Nephron (organoid): ENCODE measurements around the gene MUSTN1.

ENCODE experiments used
- H3K27ac Mint-ChIP-seq, 3 experiments: 2 replicates each; pipeline ENCODE4 v1.8.0; 2020; ENCODE audit warnings: mixed read lengths in 3 of 3, mild to moderate bottlenecking in 2 of 3, moderate library complexity in 1 of 3
- H3K27me3 Mint-ChIP-seq: 2 replicates; pipeline ENCODE4 v1.8.0; 2021; ENCODE audit warnings: low read depth, mild to moderate bottlenecking, moderate library complexity, mixed read lengths
- H3K36me3 Mint-ChIP-seq: 2 replicates; pipeline ENCODE4 v1.8.0; 2020; ENCODE audit warnings: low read depth, mixed read lengths
- H3K4me1 Mint-ChIP-seq: 2 replicates; pipeline ENCODE4 v1.8.0; 2020; ENCODE audit warnings: mixed read lengths
- H3K4me3 Mint-ChIP-seq, 3 experiments: 2 replicates each; pipeline ENCODE4 v1.8.0; 2020; ENCODE audit warnings: mild to moderate bottlenecking in 3 of 3, mixed read lengths in 3 of 3, moderate library complexity in 2 of 3
- H3K9me3 Mint-ChIP-seq: 2 replicates; pipeline ENCODE4 v1.8.0; 2020; ENCODE audit warnings: mixed read lengths
- CTCF ChIP-seq, 3 experiments: fragments of 200-600 bp; sonication (generic); IDR thresholded peaks; one replicate each; pipeline ENCODE4 v1.5.0; 2021; ENCODE audit warnings: antibody characterized with exemption in 3 of 3; ENCODE audit not compliant: unreplicated experiment in 3 of 3

Gene MUSTN1

GRCh38 chr3:52827441-52827840 lies 7.4 kb downstream of the MUSTN1 start:
- no peaks in the 10 kb centered on the region for H3K27me3 Mint-ChIP-seq
- no peaks in the 10 kb centered on the region for H3K36me3 Mint-ChIP-seq
- H3K9me3 Mint-ChIP-seq = no peaks in the 10 kb centered on the region
- TF ChIP-seq CTCF (IDR thresholded peaks at IDR 0.05; ENCODE audit: unreplicated experiment in 3 of 3) = no peak
- H3K4me1 Mint-ChIP-seq = peaks cover 13% of the 10 kb centered on the region
- H3K4me3 Mint-ChIP-seq = no peak overlapping the region
- peak overlapping the region in 1 of 3 experiments; percentile 28 for H3K27ac Mint-ChIP-seq

DNA sequence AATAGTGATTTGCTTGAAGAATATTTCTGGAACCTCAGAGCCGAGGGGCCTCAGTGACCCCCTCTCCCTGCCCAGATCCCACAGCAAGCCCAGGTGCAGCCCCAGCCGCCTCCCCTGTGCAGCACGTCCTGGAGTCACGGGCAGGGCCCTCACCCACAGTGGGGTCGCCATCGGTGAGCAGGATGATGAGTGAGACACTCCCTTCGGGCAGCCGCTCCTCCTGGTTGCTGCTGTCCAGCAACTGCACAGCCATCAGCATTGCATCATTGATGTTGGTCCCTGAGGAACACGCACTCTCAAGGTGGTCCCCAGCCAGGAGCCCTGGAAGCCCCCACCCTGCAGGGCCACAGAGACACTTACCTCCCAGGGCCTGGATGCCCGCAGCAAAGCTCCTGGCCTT lies 10.8 kb downstream of the MUSTN1 start:
- no peaks in the 10 kb centered on the region for H3K27me3 Mint-ChIP-seq
- no peaks in the 10 kb centered on the region for H3K4me1 Mint-ChIP-seq
- no peaks in the 10 kb centered on the region for H3K9me3 Mint-ChIP-seq
- H3K4me3 Mint-ChIP-seq = no peak overlapping the region
- TF ChIP-seq CTCF (IDR thresholded peaks at IDR 0.05; ENCODE audit: unreplicated experiment in 3 of 3) = no peak
- H3K36me3 Mint-ChIP-seq = no peaks in the 10 kb centered on the region
- no peak overlapping the region for H3K27ac Mint-ChIP-seq

DNA sequence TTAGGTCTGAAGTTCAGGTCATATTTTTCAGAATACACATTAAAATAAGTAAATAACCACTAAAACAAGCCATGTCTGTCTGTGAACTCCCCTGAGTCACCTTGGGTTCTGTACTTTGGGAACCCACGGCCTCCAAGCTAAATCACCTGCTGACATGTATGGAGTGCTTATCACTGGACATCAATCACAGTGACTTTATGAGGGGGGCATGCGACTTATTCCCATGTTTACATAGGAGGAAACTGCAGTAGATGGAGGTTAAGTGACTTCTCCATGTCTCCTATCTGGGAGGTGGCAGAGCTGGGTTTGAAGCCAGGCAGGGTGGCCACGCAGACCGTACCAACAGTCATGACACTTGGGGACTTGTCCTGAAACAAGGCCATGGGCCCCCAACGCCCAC lies 12.5 kb downstream of the MUSTN1 start:
- TF ChIP-seq CTCF (IDR thresholded peaks at IDR 0.05; ENCODE audit: unreplicated experiment in 3 of 3) = no peak
- H3K36me3 Mint-ChIP-seq = no peaks in the 10 kb centered on the region
- no peak overlapping the region for H3K27ac Mint-ChIP-seq
- no peaks in the 10 kb centered on the region for H3K27me3 Mint-ChIP-seq
- no peak overlapping the region for H3K4me3 Mint-ChIP-seq
- no peaks in the 10 kb centered on the region for H3K9me3 Mint-ChIP-seq
- H3K4me1 Mint-ChIP-seq = no peaks in the 10 kb centered on the region

GRCh38 chr3:52820736-52821135 lies 14.1 kb downstream of the MUSTN1 start:
- no peaks in the 10 kb centered on the region for H3K9me3 Mint-ChIP-seq
- H3K4me3 Mint-ChIP-seq = no peak overlapping the region
- H3K36me3 Mint-ChIP-seq = no peaks in the 10 kb centered on the region
- H3K27ac Mint-ChIP-seq = no peak overlapping the region
- TF ChIP-seq CTCF (IDR thresholded peaks at IDR 0.05; ENCODE audit: unreplicated experiment in 3 of 3) = peak; percentile 35 to 41 (median 40)
- H3K27me3 Mint-ChIP-seq = no peaks in the 10 kb centered on the region
- no peaks in the 10 kb centered on the region for H3K4me1 Mint-ChIP-seq

DNA sequence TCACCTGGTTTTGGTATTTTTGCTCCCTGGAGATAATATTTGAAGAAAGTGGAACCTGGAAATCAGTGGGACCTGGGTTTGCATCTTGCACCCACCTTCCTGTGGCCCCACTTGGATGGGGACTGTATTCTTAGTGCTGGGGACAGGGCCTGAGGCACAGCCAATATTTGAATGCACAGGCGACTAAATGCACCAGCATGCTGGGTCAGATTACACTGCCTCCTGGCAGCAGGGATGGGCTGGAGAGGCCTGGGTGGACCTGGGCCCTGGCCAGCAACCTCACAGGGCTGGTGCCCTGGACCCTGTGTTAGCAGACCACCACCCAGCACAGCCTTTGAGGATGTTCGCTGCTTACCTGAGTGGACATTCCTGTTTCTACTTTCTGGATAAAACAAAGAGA lies 14.9 kb downstream of the MUSTN1 start:
- Mint-ChIP-seq H3K9me3 (no peaks in the 10 kb centered on the region), H3K4me1 (no peaks in the 10 kb centered on the region), H3K27me3 (no peaks in the 10 kb centered on the region), H3K4me3 (no peak overlapping the region), H3K36me3 (no peaks in the 10 kb centered on the region), H3K27ac (no peak overlapping the region)
- no peak for TF ChIP-seq CTCF (IDR thresholded peaks at IDR 0.05; ENCODE audit: unreplicated experiment in 3 of 3)

DNA sequence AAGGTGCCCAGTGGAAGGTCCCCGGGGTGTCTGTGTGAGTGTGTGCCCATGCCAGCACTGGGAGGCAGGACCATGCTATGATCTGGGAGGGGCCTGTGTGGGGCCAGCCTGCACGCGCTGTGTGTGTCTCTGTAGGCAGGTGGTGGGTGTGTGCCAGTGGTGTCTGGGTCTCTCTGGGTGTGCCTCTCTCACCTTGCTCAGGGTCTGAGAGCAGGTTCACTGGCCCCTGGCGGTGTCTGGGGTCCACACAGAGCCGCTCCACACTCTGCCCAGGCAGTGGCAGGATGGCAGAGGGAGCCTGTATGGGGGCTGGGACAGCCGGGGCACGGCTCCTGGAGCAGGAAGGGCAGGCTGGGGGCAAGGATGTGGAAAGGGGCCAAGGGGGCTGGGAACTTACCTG lies 17.0 kb downstream of the MUSTN1 start:
- H3K4me3 Mint-ChIP-seq = no peak overlapping the region
- no peaks in the 10 kb centered on the region for H3K27me3 Mint-ChIP-seq
- H3K36me3 Mint-ChIP-seq = no peaks in the 10 kb centered on the region
- no peak overlapping the region for H3K27ac Mint-ChIP-seq
- no peak for TF ChIP-seq CTCF (IDR thresholded peaks at IDR 0.05; ENCODE audit: unreplicated experiment in 3 of 3)
- no peaks in the 10 kb centered on the region for H3K4me1 Mint-ChIP-seq
- no peaks in the 10 kb centered on the region for H3K9me3 Mint-ChIP-seq
